K562 (cell line): ENCODE results near the gene ABCG2. TPM values are rescaled to one million over a fixed set of nuclear protein-coding genes. Genes with fewer than 3 reads are reported as not detected.

Source experiments
- ATAC-seq: fragments of 200-7000 bp; cut with Tn5 transposase; 3 replicates; pipeline ENCODE4 v1.9.1; 2020; ENCODE audit warnings: moderate library complexity
- BruUV-seq: library from RNA; stranded (reverse); fragments of 400-500 nt; replicated peaks from 2 replicates; lab custom pipeline; 2021; lab: Mats Ljungman, UMichigan
- CTCF ChIA-PET: fragments of 300-600 bp; formaldehyde crosslinking; extraction: SDS; loops from one replicate; lab custom pipeline; 2021; ENCODE audit warnings: low intra/inter-chr PET ratio; lab: Yijun Ruan, JAX
- POLR2A ChIA-PET: fragments of 300-600, 350-650 bp; sonication (Branson Sonifier 250); formaldehyde crosslinking; extraction: SDS; loops from one replicate; lab custom pipeline; 2021; ENCODE audit warnings: antibody characterized with exemption, inconsistent platforms; lab: Yijun Ruan, JAX
- DNase-seq, 4 experiments: peaks; one replicate each; pipeline versions ENCODE4 v3.0.0 to v3.0.0-alpha.2; 2011 to 2018; ENCODE audit warnings: low spot score in 3 of 4, mixed read lengths in 3 of 4; ENCODE audit errors: extremely low read depth in 1 of 4
- FAIRE-seq: peaks from 2 replicates; lab custom pipeline; 2011; peaks lifted over from hg19 to GRCh38; lab: Jason Lieb, UNC
- H2AFZ ChIP-seq: 2 replicates; pipeline ENCODE4 v1.6.0; 2011; ENCODE audit warnings: low read depth, low read length, control low read depth, inconsistent platforms
- H3K27ac ChIP-seq: fragments of 200-600 bp; 3 replicates; pipeline ENCODE4 v1.8.0; 2011; ENCODE audit warnings: low read depth, mild to moderate bottlenecking, control low read depth, inconsistent platforms, low read length, moderate library complexity, mixed read lengths; ENCODE audit errors: extremely low read depth
- H3K27me3 ChIP-seq, 2 experiments: fragments of 300-600 bp in 1 of 2; 2 replicates in 1 of 2; 3 replicates in 1 of 2; pipeline versions ENCODE4 v1.6.0 to v1.8.0; 2011; ENCODE audit warnings: inconsistent platforms in 2 of 2, low read length in 2 of 2, mild to moderate bottlenecking in 1 of 2, mixed read lengths in 1 of 2, moderate library complexity in 1 of 2; ENCODE audit not compliant: control insufficient read depth in 2 of 2, insufficient read depth in 2 of 2
- H3K36me3 ChIP-seq: fragments of 300-600 bp; 3 replicates; pipeline ENCODE4 v1.8.0; 2011; ENCODE audit warnings: mild to moderate bottlenecking, low read length, inconsistent platforms; ENCODE audit not compliant: control insufficient read depth, insufficient read depth
- H3K4me1 ChIP-seq, 2 experiments: fragments of 200-600 bp in 1 of 2; replicated peaks in 1 of 2; 2 replicates in 1 of 2; 3 replicates in 1 of 2; pipeline versions ENCODE4 v1.5.1 to v1.8.0; 2011; ENCODE audit warnings: inconsistent platforms in 2 of 2, low read length in 2 of 2, mild to moderate bottlenecking in 1 of 2, mixed read lengths in 1 of 2, moderate library complexity in 1 of 2; ENCODE audit not compliant: control insufficient read depth in 2 of 2, insufficient read depth in 2 of 2
- H3K4me2 ChIP-seq: 2 replicates; pipeline ENCODE4 v1.6.1; 2011; ENCODE audit warnings: low read length, control low read depth, inconsistent platforms, mixed read lengths; ENCODE audit not compliant: insufficient read depth
- H3K4me3 ChIP-seq: fragments of 200-600 bp; sonication (generic), shearing (Covaris generic); 2 replicates; pipeline ENCODE4 v1.5.1; 2016; ENCODE audit warnings: control low read depth, inconsistent platforms
- H3K79me2 ChIP-seq: fragments of 200-600 bp; 3 replicates; pipeline ENCODE4 v1.8.0; 2011; ENCODE audit warnings: low read length, inconsistent platforms; ENCODE audit not compliant: control insufficient read depth, insufficient read depth
- H3K9ac ChIP-seq, 2 experiments: 2 replicates each; pipeline versions ENCODE4 v1.6.0 to v1.6.1; 2011; ENCODE audit warnings: low read depth in 2 of 2, low read length in 2 of 2, control low read depth in 1 of 2, inconsistent platforms in 1 of 2, mild to moderate bottlenecking in 1 of 2, mixed read lengths in 1 of 2; ENCODE audit not compliant: insufficient read depth in 1 of 2
- H3K9me1 ChIP-seq: one replicate; pipeline ENCODE4 v1.6.0; 2011; ENCODE audit warnings: inconsistent platforms, mild to moderate bottlenecking, low read length, moderate library complexity; ENCODE audit not compliant: control insufficient read depth, insufficient read depth
- H3K9me3 ChIP-seq: replicated peaks from 2 replicates; pipeline ENCODE4 v1.5.1; 2011; ENCODE audit warnings: low read depth, low read length, inconsistent platforms; ENCODE audit not compliant: control insufficient read depth, insufficient read depth
- H4K20me1 ChIP-seq: replicated peaks from 2 replicates; pipeline ENCODE4 v1.6.1; 2011; ENCODE audit warnings: low read length, inconsistent platforms, mixed read lengths; ENCODE audit not compliant: control insufficient read depth, insufficient read depth
- CREM ChIP-seq: IDR thresholded peaks from 2 replicates; pipeline ENCODE4 v1.6.1; 2014; ENCODE audit warnings: antibody characterized with exemption, low read depth
- CTCF ChIP-seq, 3 experiments: IDR thresholded peaks in 2 of 3; conservative IDR thresholded peaks in 1 of 3; 2 replicates each; pipeline ENCODE4 v1.5.1; 2011 to 2012; ENCODE audit warnings: low read length in 3 of 3, mild to moderate bottlenecking in 3 of 3, control low read depth in 2 of 3, improper control_type of control experiment in 1 of 3, inconsistent platforms in 1 of 3, low read depth in 1 of 3, mixed read lengths in 1 of 3, moderate library complexity in 1 of 3; ENCODE audit not compliant: insufficient read depth in 2 of 3
- GABPB2 ChIP-seq: fragments of 250-450 bp; sonication (Bioruptor Pico); conservative IDR thresholded peaks from 2 replicates; pipeline ENCODE4 v1.5.1; 2021; ENCODE audit warnings: mild to moderate bottlenecking
- MCM3 ChIP-seq: fragments of 450-650 bp; IDR thresholded peaks from 2 replicates; pipeline ENCODE4 v1.6.1; 2016
- MXI1 ChIP-seq: IDR thresholded peaks from 2 replicates; pipeline ENCODE4 v1.6.1; 2011; ENCODE audit warnings: low read depth, mild to moderate bottlenecking, improper control_type of control experiment, low read length
- NUFIP1 ChIP-seq: fragments of 450-650 bp; IDR thresholded peaks from 2 replicates; pipeline ENCODE4 v1.6.1; 2018; ENCODE audit not compliant: partially characterized antibody
- RNF219 ChIP-seq: fragments of 250-450 bp; sonication (Bioruptor Pico); IDR thresholded peaks from 2 replicates; pipeline ENCODE4 v1.5.0; 2022; ENCODE audit warnings: mild to moderate bottlenecking
- TGIF2 ChIP-seq: sonication (generic); formaldehyde crosslinking; IDR thresholded peaks from 2 replicates; pipeline ENCODE4 v1.8.1; 2022; ENCODE audit warnings: mild to moderate bottlenecking, missing genetic modification reagents, moderate library complexity
- ZNF143 ChIP-seq: sonication (generic); formaldehyde crosslinking; IDR thresholded peaks from 2 replicates; pipeline ENCODE4 v1.9.0; 2022; ENCODE audit warnings: mild to moderate bottlenecking, missing genetic modification reagents
- ZNF146 ChIP-seq: IDR thresholded peaks from one replicate; pipeline ENCODE4 v1.6.1; 2018; ENCODE audit warnings: missing compliant biosample characterization; ENCODE audit not compliant: unreplicated experiment
- ZNF395 ChIP-seq: fragments of 200-800 bp; sonication (Bioruptor generic); IDR thresholded peaks from 2 replicates; pipeline ENCODE4 v1.6.1; 2017; ENCODE audit warnings: missing genetic modification characterization, missing compliant biosample characterization
- WGBS: fragments of 100-300 bp; shearing (Covaris generic); methylation state at CpG from one replicate; pipeline ENCODE4 v1.1.6; 2016; ENCODE audit warnings: low coverage, mixed read lengths; ENCODE audit not compliant: insufficient coverage; ENCODE audit errors: missing lambda C conversion rate; 5-methylcytosine and 5-hydroxymethylcytosine counted together
- in situ Hi-C: fragments of 300-500 bp; cut with MboI; formaldehyde crosslinking; loops from 4 replicates; pipeline ENCODE4 v1.15.0; 2018; ENCODE audit warnings: inconsistent platforms, mixed read lengths
- intact Hi-C: fragments of 100-400 bp; cut with micrococcal nuclease; formaldehyde crosslinking; loops from 2 replicates; pipeline ENCODE4 v1.14.2; 2022
- polyA plus RNA-seq, 8 experiments: library from polyadenylated mRNA; depleted of rRNA in 4 of 8; stranded (reverse) in 5 of 8; unstranded in 3 of 8; fragments of >200 nt; fragmentation: Nextera tagmentation in 2 of 8; fragmentation: Illumina TruSeq in 1 of 8; extraction: Ambion mirVana in 2 of 8; extraction: Trizol in 1 of 8; gene quantifications; 2 replicates each; pipeline versions ENCODE4 v1.2.1 to v1.2.3, GENCODE V29; 2011 to 2014; ENCODE audit warnings: inconsistent platforms in 1 of 8, missing spikeins in 1 of 8
- total RNA-seq, 7 experiments: library from RNA; depleted of rRNA in 6 of 7; stranded (reverse); fragments of >200 nt in 6 of 7; fragmentation: Illumina TruSeq in 2 of 7; extraction: Trizol in 2 of 7; gene quantifications; 2 replicates each; pipeline versions ENCODE4 v1.2.1 to v1.2.3, GENCODE V29; 2011 to 2021; ENCODE audit warnings: low replicate concordance in 1 of 7
- TF ChIP-seq, protein P1 (sequence below): fragments of 450-650 bp; formaldehyde crosslinking; IDR thresholded peaks from 2 replicates; pipeline ENCODE4 v1.4.0; 2020; ENCODE audit warnings: mild to moderate bottlenecking, moderate library complexity
- TF ChIP-seq, protein P2 (sequence below): fragments of 250-450 bp; sonication (Bioruptor Pico); IDR thresholded peaks from 2 replicates; pipeline ENCODE4 v1.5.0; 2020; ENCODE audit warnings: mild to moderate bottlenecking, borderline replicate concordance

Gene ABCG2
- total and polyA plus RNA-seq, 9 of the 15 experiments (the other 6 are each of a cell fraction or from before 2014, with no cell fraction given): 0.01 to 0.36 (median 0.11) TPM; not detected in 4

DNA sequence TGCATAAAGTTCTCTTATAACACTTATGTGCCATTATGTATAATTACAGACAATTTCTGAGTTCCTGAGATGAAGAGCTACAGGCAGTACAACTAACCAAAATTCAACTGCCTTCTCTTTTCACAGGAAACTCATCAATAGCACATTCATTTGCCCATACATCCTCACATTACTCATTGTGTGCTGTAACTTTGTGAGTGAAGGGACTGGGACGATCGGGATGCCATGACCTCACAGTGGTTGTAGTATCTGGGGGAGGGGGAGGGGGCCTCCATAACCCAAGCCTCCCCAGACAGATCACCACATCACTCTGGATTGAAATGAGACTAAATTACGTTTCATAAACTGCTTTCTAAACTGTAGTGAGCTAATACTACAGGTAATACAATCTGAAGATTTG lies 60.7 kb downstream of the ABCG2 start (continued):
- TF ChIP-seq CTCF (IDR thresholded peaks at IDR 0.05 in 2 of 3, conservative IDR thresholded peaks at IDR 0.05 in 1 of 3; ENCODE audit: insufficient read depth in 2 of 3, low read depth in 1 of 3, low read length in 3 of 3) (no peak), NUFIP1 (no peak), MXI1 (no peak), RNF219 (CRISPR knock-in tag) (no peak)

GRCh38 chr4:88097301-88097700 lies 61.1 kb downstream of the ABCG2 start:
- intact Hi-C loops (no loop called here), in situ Hi-C loops (no loop called here)
- no peak overlapping the region for H3K9ac ChIP-seq
- no peak overlapping the region for H2AFZ ChIP-seq
- H3K9me3 ChIP-seq: no peaks in the 10 kb centered on the region
- H3K4me1 ChIP-seq: no peaks in the 10 kb centered on the region
- H3K36me3 ChIP-seq: no peaks in the 10 kb centered on the region
- ATAC-seq (no peak), DNase-seq (no peak), FAIRE-seq (no peak)
- no peak overlapping the region for H3K27ac ChIP-seq
- H3K27me3 ChIP-seq: no peaks in the 10 kb centered on the region; a peak in 1 of 5 replicates
- no peaks in the 10 kb centered on the region for H3K79me2 ChIP-seq
- no peak overlapping the region for H3K4me2 ChIP-seq
- ChIA-PET POLR2A (no interaction called here), CTCF (interaction anchor here (0.7 kb wide), 1 partner anchor 115 kb away, joined by 4 read pairs; no protein-coding TSS in a partner anchor)
- no peak overlapping the region for H3K4me3 ChIP-seq
- 4% methylated on average over 2 of the region's 2 CpGs for WGBS
- H4K20me1 ChIP-seq: no peaks in the 10 kb centered on the region
- H3K9me1 ChIP-seq: no peaks in the 10 kb centered on the region
- no TSS peak for BruUV-seq
- TF ChIP-seq ZNF143 (CRISPR knock-in tag): no peak
- TF ChIP-seq, protein P1, sequence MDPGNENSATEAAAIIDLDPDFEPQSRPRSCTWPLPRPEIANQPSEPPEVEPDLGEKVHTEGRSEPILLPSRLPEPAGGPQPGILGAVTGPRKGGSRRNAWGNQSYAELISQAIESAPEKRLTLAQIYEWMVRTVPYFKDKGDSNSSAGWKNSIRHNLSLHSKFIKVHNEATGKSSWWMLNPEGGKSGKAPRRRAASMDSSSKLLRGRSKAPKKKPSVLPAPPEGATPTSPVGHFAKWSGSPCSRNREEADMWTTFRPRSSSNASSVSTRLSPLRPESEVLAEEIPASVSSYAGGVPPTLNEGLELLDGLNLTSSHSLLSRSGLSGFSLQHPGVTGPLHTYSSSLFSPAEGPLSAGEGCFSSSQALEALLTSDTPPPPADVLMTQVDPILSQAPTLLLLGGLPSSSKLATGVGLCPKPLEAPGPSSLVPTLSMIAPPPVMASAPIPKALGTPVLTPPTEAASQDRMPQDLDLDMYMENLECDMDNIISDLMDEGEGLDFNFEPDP (CRISPR knock-in tag): no peak
- TF ChIP-seq, protein P2, sequence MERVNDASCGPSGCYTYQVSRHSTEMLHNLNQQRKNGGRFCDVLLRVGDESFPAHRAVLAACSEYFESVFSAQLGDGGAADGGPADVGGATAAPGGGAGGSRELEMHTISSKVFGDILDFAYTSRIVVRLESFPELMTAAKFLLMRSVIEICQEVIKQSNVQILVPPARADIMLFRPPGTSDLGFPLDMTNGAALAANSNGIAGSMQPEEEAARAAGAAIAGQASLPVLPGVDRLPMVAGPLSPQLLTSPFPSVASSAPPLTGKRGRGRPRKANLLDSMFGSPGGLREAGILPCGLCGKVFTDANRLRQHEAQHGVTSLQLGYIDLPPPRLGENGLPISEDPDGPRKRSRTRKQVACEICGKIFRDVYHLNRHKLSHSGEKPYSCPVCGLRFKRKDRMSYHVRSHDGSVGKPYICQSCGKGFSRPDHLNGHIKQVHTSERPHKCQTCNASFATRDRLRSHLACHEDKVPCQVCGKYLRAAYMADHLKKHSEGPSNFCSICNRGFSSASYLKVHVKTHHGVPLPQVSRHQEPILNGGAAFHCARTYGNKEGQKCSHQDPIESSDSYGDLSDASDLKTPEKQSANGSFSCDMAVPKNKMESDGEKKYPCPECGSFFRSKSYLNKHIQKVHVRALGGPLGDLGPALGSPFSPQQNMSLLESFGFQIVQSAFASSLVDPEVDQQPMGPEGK: no peak
- no peak for TF ChIP-seq TGIF2 (CRISPR knock-in tag)
- TF ChIP-seq ZNF395 (CRISPR knock-in tag): no peak
- no peak for TF ChIP-seq GABPB2 (CRISPR knock-in tag)
- no peak for TF ChIP-seq ZNF146 (CRISPR knock-in tag)
- TF ChIP-seq MCM3: no peak
- TF ChIP-seq CREM: no peak
